ENCODE results near the gene EXOSC10. TPM values are rescaled to one million over a fixed set of nuclear protein-coding genes. Genes with fewer than 3 reads are reported as not detected.

Gene EXOSC10
- total RNA-seq, 1 experiment from 2014 or later = 73.0 TPM

DNA sequence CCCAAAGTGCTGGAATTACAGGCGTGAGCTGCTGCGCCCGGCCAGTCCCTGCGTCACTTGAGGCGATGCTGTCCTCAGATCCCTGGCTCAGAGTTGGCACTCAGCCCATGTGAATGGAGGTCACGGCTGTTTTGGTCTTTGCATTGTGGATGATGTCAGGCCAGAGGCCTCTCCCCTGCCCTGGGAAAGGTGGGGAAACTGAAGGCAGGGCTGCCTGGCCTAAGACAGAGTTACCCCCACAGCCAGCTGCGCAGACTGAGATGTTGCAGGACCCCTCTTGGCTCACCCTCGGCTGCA lies 53.5 kb downstream of the EXOSC10 start (continued):
- TF ChIP-seq, protein P1, sequence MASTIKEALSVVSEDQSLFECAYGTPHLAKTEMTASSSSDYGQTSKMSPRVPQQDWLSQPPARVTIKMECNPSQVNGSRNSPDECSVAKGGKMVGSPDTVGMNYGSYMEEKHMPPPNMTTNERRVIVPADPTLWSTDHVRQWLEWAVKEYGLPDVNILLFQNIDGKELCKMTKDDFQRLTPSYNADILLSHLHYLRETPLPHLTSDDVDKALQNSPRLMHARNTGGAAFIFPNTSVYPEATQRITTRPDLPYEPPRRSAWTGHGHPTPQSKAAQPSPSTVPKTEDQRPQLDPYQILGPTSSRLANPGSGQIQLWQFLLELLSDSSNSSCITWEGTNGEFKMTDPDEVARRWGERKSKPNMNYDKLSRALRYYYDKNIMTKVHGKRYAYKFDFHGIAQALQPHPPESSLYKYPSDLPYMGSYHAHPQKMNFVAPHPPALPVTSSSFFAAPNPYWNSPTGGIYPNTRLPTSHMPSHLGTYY (CRISPR knock-in tag; IDR thresholded peaks at IDR 0.05) = no peak
- TF ChIP-seq ZNF121 (CRISPR knock-in tag; IDR thresholded peaks at IDR 0.05) = no peak
- no peak for TF ChIP-seq SP1 (CRISPR knock-in tag; conservative IDR thresholded peaks at IDR 0.05)
- TF ChIP-seq GABPB1 (CRISPR knock-in tag; IDR thresholded peaks at IDR 0.05) = no peak; the same call in 1 of the 2 replicates
- no peak for TF ChIP-seq EMX1 (CRISPR knock-in tag; IDR thresholded peaks at IDR 0.05)
- no peak for TF ChIP-seq ZNF423 (CRISPR knock-in tag; IDR thresholded peaks at IDR 0.05)
- no peak for TF ChIP-seq KAT7 (CRISPR knock-in tag; IDR thresholded peaks at IDR 0.05; ENCODE audit: borderline replicate concordance)
- TF ChIP-seq IRF2 (CRISPR knock-in tag; IDR thresholded peaks at IDR 0.05; ENCODE audit: borderline replicate concordance, low read depth) = no peak

DNA sequence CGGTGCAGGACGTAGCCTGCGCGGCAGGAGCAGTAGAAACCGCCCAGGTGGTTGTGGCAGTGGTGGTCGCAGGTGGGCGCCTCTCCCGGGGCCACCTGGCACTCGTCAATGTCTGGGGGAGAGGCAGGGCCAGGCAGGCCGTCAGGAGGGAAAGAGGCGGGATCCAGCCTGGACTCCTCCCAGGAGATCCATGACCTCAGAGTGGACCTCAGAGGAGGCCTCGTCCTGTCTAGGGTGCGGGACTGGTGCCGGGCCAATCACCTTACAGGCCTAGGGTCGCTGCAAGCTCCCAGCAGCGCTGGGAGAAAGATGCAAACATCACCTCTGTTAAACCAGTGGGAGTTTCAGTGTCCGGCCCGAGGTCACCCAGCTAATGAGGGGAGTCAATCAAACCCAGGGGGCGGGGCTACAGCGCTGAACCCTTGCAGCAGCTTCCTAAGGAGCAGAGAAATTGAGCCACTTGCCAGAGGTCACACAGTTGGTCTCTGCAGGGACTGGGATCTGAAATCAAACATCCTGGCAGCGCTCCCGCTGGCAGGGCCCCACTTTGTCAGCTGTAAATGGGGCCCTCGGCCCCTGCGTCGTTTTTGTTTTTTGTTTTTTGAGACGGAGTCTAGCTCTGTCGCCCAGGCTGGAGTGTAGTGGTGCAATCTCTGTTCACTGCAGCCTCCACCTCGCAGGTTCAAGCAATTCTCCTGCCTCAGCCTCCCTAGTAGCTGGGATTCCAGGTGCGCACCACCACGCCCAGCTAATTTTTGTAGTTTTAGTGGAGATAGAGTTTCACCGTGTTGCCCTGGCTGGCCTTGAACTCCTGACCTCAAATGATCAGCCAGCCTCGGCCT lies 54.0 kb downstream of the EXOSC10 start:
- ChIA-PET POLR2A (interaction anchor here (0.5 to 1.4 kb wide), 2 partner anchors 11 to 76 kb away, joined by 3 to 6 read pairs; no protein-coding TSS in a partner anchor), CTCF (interaction anchor here (0.6 to 3.6 kb wide), 7 partner anchors 8 to 126 kb away, joined by 3 to 49 read pairs (median 5); partner anchors contain the start of gene SRM)
- TF ChIP-seq OVOL2 (CRISPR knock-in tag; IDR thresholded peaks at IDR 0.05; ENCODE audit: borderline replicate concordance) (no peak), RELA (CRISPR knock-in tag; IDR thresholded peaks at IDR 0.05; ENCODE audit: borderline replicate concordance) (no peak)
- TF ChIP-seq, protein P2, sequence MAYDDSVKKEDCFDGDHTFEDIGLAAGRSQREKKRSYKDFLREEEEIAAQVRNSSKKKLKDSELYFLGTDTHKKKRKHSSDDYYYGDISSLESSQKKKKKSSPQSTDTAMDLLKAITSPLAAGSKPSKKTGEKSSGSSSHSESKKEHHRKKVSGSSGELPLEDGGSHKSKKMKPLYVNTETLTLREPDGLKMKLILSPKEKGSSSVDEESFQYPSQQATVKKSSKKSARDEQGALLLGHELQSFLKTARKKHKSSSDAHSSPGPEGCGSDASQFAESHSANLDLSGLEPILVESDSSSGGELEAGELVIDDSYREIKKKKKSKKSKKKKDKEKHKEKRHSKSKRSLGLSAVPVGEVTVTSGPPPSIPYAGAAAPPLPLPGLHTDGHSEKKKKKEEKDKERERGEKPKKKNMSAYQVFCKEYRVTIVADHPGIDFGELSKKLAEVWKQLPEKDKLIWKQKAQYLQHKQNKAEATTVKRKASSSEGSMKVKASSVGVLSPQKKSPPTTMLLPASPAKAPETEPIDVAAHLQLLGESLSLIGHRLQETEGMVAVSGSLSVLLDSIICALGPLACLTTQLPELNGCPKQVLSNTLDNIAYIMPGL (CRISPR knock-in tag; IDR thresholded peaks at IDR 0.05) = 0 out of 2 replicates have a peak, but pooled peaks have one; percentile 26

DNA sequence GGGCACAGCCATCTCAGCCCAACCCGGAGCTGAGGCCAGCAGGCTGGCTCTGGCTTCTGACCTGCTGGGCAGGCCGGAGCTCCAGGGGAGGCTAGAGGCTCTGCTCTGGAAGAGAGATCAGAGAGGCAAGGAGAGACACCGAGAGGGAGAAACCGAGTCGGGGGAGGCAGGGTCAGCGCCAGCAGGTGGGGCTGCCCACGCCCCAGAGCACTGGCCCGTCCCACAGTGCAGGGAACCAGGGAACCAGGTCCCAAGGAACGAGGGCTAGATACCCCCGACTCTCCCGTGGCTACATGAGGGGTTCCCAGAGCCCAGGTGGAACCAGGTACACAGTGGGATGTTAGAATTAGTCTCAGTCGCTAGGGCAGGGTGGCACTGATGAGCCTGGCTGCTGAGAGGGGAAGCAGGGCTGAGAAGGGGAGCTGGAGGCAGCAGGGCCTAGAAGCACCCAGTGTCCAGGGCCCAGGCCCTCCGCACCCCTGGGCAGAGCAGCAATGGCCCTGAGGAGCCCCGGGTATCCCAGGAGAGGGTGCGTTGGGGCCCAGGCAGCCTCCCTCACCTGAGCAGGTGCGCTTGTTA lies 54.7 kb downstream of the EXOSC10 start:
- H3K27ac Mint-ChIP-seq = no peak overlapping the region
- peak overlapping the region; percentile 57; the same call in 1 of the 2 replicates for H3K4me3 Mint-ChIP-seq
- no peak for DNase-seq (ENCODE audit: low spot score)
- POLR2A ChIA-PET = interaction anchor here (0.5 kb wide), 1 partner anchor 77 kb away, joined by 6 read pairs; no protein-coding TSS in a partner anchor
- peaks cover 6% of the 10 kb centered on the region for H3K4me1 Mint-ChIP-seq
- H3K9me3 Mint-ChIP-seq = no peaks in the 10 kb centered on the region
- no peaks in the 10 kb centered on the region for H3K36me3 Mint-ChIP-seq
- no peak for ATAC-seq
- no peaks in the 10 kb centered on the region for H3K27me3 Mint-ChIP-seq (ENCODE audit: low read depth)
- CTCF ChIA-PET = interaction anchor here (1.0 to 3.6 kb wide), 6 partner anchors 7 to 28 kb away, joined by 3 to 49 read pairs (median 7); partner anchors contain the start of gene SRM
- TF ChIP-seq, protein P3, sequence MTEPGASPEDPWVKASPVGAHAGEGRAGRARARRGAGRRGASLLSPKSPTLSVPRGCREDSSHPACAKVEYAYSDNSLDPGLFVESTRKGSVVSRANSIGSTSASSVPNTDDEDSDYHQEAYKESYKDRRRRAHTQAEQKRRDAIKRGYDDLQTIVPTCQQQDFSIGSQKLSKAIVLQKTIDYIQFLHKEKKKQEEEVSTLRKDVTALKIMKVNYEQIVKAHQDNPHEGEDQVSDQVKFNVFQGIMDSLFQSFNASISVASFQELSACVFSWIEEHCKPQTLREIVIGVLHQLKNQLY (CRISPR knock-in tag; IDR thresholded peaks at IDR 0.05) = no peak
- TF ChIP-seq IRF2 (CRISPR knock-in tag; IDR thresholded peaks at IDR 0.05; ENCODE audit: borderline replicate concordance, low read depth) (no peak), EMX1 (CRISPR knock-in tag; IDR thresholded peaks at IDR 0.05) (no peak), TEAD1 (CRISPR knock-in tag; IDR thresholded peaks at IDR 0.05) (no peak), SP1 (CRISPR knock-in tag; conservative IDR thresholded peaks at IDR 0.05) (no peak), ZNF423 (CRISPR knock-in tag; IDR thresholded peaks at IDR 0.05) (no peak), GTF2I (CRISPR knock-in tag; conservative IDR thresholded peaks at IDR 0.05) (no peak), ATF1 (CRISPR knock-in tag; IDR thresholded peaks at IDR 0.05) (no peak), MYBL2 (CRISPR knock-in tag; IDR thresholded peaks at IDR 0.05) (no peak)
- TF ChIP-seq, protein P4, sequence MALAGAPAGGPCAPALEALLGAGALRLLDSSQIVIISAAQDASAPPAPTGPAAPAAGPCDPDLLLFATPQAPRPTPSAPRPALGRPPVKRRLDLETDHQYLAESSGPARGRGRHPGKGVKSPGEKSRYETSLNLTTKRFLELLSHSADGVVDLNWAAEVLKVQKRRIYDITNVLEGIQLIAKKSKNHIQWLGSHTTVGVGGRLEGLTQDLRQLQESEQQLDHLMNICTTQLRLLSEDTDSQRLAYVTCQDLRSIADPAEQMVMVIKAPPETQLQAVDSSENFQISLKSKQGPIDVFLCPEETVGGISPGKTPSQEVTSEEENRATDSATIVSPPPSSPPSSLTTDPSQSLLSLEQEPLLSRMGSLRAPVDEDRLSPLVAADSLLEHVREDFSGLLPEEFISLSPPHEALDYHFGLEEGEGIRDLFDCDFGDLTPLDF (CRISPR knock-in tag; IDR thresholded peaks at IDR 0.05) = no peak
- TF ChIP-seq, protein P5, sequence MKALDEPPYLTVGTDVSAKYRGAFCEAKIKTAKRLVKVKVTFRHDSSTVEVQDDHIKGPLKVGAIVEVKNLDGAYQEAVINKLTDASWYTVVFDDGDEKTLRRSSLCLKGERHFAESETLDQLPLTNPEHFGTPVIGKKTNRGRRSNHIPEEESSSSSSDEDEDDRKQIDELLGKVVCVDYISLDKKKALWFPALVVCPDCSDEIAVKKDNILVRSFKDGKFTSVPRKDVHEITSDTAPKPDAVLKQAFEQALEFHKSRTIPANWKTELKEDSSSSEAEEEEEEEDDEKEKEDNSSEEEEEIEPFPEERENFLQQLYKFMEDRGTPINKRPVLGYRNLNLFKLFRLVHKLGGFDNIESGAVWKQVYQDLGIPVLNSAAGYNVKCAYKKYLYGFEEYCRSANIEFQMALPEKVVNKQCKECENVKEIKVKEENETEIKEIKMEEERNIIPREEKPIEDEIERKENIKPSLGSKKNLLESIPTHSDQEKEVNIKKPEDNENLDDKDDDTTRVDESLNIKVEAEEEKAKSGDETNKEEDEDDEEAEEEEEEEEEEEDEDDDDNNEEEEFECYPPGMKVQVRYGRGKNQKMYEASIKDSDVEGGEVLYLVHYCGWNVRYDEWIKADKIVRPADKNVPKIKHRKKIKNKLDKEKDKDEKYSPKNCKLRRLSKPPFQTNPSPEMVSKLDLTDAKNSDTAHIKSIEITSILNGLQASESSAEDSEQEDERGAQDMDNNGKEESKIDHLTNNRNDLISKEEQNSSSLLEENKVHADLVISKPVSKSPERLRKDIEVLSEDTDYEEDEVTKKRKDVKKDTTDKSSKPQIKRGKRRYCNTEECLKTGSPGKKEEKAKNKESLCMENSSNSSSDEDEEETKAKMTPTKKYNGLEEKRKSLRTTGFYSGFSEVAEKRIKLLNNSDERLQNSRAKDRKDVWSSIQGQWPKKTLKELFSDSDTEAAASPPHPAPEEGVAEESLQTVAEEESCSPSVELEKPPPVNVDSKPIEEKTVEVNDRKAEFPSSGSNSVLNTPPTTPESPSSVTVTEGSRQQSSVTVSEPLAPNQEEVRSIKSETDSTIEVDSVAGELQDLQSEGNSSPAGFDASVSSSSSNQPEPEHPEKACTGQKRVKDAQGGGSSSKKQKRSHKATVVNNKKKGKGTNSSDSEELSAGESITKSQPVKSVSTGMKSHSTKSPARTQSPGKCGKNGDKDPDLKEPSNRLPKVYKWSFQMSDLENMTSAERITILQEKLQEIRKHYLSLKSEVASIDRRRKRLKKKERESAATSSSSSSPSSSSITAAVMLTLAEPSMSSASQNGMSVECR (CRISPR knock-in tag; IDR thresholded peaks at IDR 0.05; ENCODE audit: borderline replicate concordance) = no peak
- TF ChIP-seq, protein P6, sequence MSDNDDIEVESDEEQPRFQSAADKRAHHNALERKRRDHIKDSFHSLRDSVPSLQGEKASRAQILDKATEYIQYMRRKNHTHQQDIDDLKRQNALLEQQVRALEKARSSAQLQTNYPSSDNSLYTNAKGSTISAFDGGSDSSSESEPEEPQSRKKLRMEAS (CRISPR knock-in tag; IDR thresholded peaks at IDR 0.05) = no peak
- TF ChIP-seq, protein P7, sequence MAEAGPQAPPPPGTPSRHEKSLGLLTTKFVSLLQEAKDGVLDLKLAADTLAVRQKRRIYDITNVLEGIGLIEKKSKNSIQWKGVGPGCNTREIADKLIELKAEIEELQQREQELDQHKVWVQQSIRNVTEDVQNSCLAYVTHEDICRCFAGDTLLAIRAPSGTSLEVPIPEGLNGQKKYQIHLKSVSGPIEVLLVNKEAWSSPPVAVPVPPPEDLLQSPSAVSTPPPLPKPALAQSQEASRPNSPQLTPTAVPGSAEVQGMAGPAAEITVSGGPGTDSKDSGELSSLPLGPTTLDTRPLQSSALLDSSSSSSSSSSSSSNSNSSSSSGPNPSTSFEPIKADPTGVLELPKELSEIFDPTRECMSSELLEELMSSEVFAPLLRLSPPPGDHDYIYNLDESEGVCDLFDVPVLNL (CRISPR knock-in tag; IDR thresholded peaks at IDR 0.05; ENCODE audit: borderline replicate concordance, low read depth) = no peak

More for the DNA sequence above, 54.0 kb downstream of the EXOSC10 start:
- H3K36me3 Mint-ChIP-seq = no peaks in the 10 kb centered on the region
- peak; percentile 83 for DNase-seq (ENCODE audit: low spot score)
- peak overlapping the region; percentile 85; the same call in 1 of the 2 replicates for H3K27ac Mint-ChIP-seq
- peak; percentile 95 for ATAC-seq
- H3K4me3 Mint-ChIP-seq = peak overlapping the region; percentile 57
- H3K4me1 Mint-ChIP-seq = peaks cover 6% of the 10 kb centered on the region
- H3K9me3 Mint-ChIP-seq = no peaks in the 10 kb centered on the region
- no peaks in the 10 kb centered on the region for H3K27me3 Mint-ChIP-seq (ENCODE audit: low read depth)
